Calu3 (cell line): ENCODE results near the gene OPRD1. TPM values are rescaled to one million over a fixed set of nuclear protein-coding genes. Genes with fewer than 3 reads are reported as not detected.
"Not testable (repeated sequence)": the region's sequence is repeated elsewhere in the genome, so short reads cannot be mapped to it uniquely, and the experiment has no call there.

Experiments used
- BruUV-seq: library from RNA; stranded (reverse); fragments of 400-500 nt; replicated peaks from 2 replicates; lab custom pipeline; 2021; lab: Mats Ljungman, UMichigan
- CTCF ChIA-PET: fragments of 300-600 bp; sonication (Branson Sonifier 250); formaldehyde crosslinking; loops from one replicate; lab custom pipeline; 2022; ENCODE audit warnings: antibody characterized with exemption; lab: Charles Lee
- DNase-seq: peaks from one replicate; pipeline ENCODE4 v3.0.0; 2022
- H3K27ac Mint-ChIP-seq: one replicate; pipeline ENCODE4 v1.8.0; 2022; ENCODE audit warnings: mixed read lengths; ENCODE audit not compliant: unreplicated experiment
- H3K27me3 Mint-ChIP-seq: one replicate; pipeline ENCODE4 v1.8.0; 2022; ENCODE audit warnings: mixed read lengths; ENCODE audit not compliant: unreplicated experiment
- H3K36me3 Mint-ChIP-seq: one replicate; pipeline ENCODE4 v1.8.0; 2022; ENCODE audit warnings: mild to moderate bottlenecking, moderate library complexity, mixed read lengths; ENCODE audit not compliant: insufficient read depth, unreplicated experiment
- H3K4me1 Mint-ChIP-seq: one replicate; pipeline ENCODE4 v1.8.0; 2022; ENCODE audit warnings: mild to moderate bottlenecking, low read depth, mixed read lengths; ENCODE audit not compliant: unreplicated experiment
- H3K4me3 Mint-ChIP-seq: one replicate; pipeline ENCODE4 v1.8.0; 2022; ENCODE audit warnings: mild to moderate bottlenecking, low read depth, moderate library complexity, mixed read lengths; ENCODE audit not compliant: unreplicated experiment
- H3K9me3 Mint-ChIP-seq: one replicate; pipeline ENCODE4 v1.8.0; 2022; ENCODE audit warnings: low read depth, mixed read lengths; ENCODE audit not compliant: unreplicated experiment
- intact Hi-C: fragments of 100-400 bp; cut with micrococcal nuclease; formaldehyde crosslinking; loops from one replicate; pipeline ENCODE4 v1.10.0; 2022; ENCODE audit not compliant: unreplicated experiment
- total RNA-seq: library from RNA; stranded (reverse); gene quantifications from 2 replicates; pipeline ENCODE4 v1.2.3, GENCODE V29; 2022
- TF ChIP-seq, protein P1 (sequence below): fragments of 200-600 bp; IDR thresholded peaks from one replicate; pipeline ENCODE4 v1.8.0; 2022; ENCODE audit warnings: antibody characterized with exemption; ENCODE audit not compliant: unreplicated experiment

OPRD1 gene
- total RNA-seq, 1 experiment from 2014 or later, result 0.07 TPM

- Mint-ChIP-seq H3K9me3 (no peaks in the 10 kb centered on the region), H3K4me1 (peaks cover 8% of the 10 kb centered on the region), H3K27me3 (peaks cover 6% of the 10 kb centered on the region), H3K36me3 (no peaks in the 10 kb centered on the region), H3K4me3 (no peak overlapping the region), H3K27ac (no peak overlapping the region)
- intact Hi-C loops, result no loop called here
- TF ChIP-seq, protein P1, sequence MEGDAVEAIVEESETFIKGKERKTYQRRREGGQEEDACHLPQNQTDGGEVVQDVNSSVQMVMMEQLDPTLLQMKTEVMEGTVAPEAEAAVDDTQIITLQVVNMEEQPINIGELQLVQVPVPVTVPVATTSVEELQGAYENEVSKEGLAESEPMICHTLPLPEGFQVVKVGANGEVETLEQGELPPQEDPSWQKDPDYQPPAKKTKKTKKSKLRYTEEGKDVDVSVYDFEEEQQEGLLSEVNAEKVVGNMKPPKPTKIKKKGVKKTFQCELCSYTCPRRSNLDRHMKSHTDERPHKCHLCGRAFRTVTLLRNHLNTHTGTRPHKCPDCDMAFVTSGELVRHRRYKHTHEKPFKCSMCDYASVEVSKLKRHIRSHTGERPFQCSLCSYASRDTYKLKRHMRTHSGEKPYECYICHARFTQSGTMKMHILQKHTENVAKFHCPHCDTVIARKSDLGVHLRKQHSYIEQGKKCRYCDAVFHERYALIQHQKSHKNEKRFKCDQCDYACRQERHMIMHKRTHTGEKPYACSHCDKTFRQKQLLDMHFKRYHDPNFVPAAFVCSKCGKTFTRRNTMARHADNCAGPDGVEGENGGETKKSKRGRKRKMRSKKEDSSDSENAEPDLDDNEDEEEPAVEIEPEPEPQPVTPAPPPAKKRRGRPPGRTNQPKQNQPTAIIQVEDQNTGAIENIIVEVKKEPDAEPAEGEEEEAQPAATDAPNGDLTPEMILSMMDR, result no peak
- DNase-seq, result no peak
- BruUV-seq, result no TSS peak
- CTCF ChIA-PET, result no interaction called here
These were observed 36.4 kb downstream of the OPRD1 start for GRCh38 chr1:28848416-28848815.

DNA sequence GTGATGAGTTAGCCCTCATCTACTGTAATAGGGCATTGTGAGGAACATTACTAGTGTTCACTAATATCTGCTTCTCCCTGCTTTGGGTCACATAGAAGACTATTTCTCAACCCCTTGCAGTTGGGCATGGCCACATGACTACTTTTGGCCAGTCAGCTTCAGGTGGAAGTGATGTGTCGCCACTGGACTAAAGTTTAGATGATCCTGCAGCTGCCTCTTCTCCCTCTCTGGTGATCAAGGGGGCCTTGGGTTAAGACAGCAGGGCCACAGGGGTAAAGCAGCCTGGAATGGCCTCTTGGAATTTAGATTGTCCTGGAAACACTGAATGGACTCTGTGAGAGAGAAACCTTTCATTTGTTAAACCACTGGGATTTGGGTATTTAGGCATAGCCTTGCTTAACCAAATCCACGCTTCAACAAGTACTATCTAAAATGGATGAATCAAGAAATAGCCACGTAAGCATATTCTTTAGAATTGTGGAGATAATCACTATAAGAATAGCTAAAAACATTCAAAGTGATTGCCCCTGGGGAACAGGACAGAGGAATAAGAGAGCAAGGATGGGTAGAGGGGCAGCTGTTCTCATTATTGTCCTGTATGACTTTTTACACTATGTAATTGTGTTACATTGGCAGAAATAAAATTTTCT, 41.2 kb downstream of the OPRD1 start:
- CTCF ChIA-PET, result interaction anchor here (0.7 kb wide), 1 partner anchor 274 kb away, joined by 7 read pairs; no protein-coding TSS in a partner anchor
- no TSS peak for BruUV-seq
- H3K27ac Mint-ChIP-seq, result no peak overlapping the region
- peaks cover 43% of the 10 kb centered on the region for H3K27me3 Mint-ChIP-seq
- DNase-seq, result no peak
- H3K9me3 Mint-ChIP-seq, result no peaks in the 10 kb centered on the region
- no peaks in the 10 kb centered on the region for H3K36me3 Mint-ChIP-seq
- H3K4me1 Mint-ChIP-seq, result no peaks in the 10 kb centered on the region
- TF ChIP-seq, protein P1, result no peak
- intact Hi-C loops, result no loop called here
- H3K4me3 Mint-ChIP-seq, result no peak overlapping the region

DNA sequence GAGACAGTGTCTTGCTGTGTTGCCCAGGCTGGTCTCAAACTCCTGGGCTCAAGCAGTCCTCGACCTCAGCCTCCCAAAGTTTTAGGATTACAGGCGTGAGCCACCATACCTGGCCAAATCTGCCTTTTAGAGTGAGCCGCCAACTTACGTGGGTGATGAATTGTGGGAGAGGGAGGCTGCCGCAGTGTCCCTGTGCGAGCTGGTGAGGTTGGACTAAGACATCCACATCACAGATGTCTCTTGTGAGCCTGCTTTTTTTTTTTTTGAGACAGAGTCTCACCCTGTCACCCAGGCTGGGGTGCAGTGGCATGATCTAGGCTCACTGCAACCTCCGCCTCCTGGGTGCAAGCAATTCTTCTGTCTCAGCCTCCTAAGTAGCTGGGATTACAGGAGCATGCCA, 42.4 kb downstream of the OPRD1 start:
- BruUV-seq, H3K36me3 Mint-ChIP-seq, H3K4me1 Mint-ChIP-seq, H3K9me3 Mint-ChIP-seq, H3K4me3 Mint-ChIP-seq, DNase-seq, H3K27ac Mint-ChIP-seq, intact Hi-C loops: not testable (repeated sequence)
- CTCF ChIA-PET, result interaction anchor here (0.9 kb wide), 1 partner anchor 23 kb away, joined by 3 read pairs; no protein-coding TSS in a partner anchor
- H3K27me3 Mint-ChIP-seq, result peaks cover 43% of the 10 kb centered on the region

DNA sequence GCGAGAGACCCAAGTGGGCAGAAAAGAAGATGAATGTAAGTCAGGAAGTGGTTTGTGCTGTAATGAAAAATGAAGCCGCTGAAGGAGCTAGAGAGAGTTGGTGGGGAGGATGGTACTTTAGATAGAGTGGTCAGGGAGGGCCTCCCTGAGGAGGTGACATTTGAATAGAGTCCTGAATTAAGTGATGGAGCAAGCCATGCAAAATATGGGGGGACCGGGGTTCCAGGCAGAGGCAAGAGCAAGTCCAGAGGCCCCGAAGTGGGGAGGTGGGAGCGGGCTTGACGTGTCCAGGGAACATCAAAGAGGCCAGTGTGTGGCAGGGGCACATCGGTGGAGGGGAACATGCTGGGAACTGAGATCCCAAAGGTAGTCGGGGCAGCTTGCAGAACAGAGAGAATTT, 43.1 kb downstream of the OPRD1 start:
- no TSS peak for BruUV-seq
- no peaks in the 10 kb centered on the region for H3K9me3 Mint-ChIP-seq
- intact Hi-C loops, result no loop called here
- H3K27me3 Mint-ChIP-seq, result peaks cover 43% of the 10 kb centered on the region
- DNase-seq, result no peak
- CTCF ChIA-PET, result no interaction called here
- H3K36me3 Mint-ChIP-seq, result no peaks in the 10 kb centered on the region
- TF ChIP-seq, protein P1, result no peak
- H3K27ac Mint-ChIP-seq, result no peak overlapping the region
- H3K4me3 Mint-ChIP-seq, result no peak overlapping the region
- peaks cover 12% of the 10 kb centered on the region for H3K4me1 Mint-ChIP-seq

DNA sequence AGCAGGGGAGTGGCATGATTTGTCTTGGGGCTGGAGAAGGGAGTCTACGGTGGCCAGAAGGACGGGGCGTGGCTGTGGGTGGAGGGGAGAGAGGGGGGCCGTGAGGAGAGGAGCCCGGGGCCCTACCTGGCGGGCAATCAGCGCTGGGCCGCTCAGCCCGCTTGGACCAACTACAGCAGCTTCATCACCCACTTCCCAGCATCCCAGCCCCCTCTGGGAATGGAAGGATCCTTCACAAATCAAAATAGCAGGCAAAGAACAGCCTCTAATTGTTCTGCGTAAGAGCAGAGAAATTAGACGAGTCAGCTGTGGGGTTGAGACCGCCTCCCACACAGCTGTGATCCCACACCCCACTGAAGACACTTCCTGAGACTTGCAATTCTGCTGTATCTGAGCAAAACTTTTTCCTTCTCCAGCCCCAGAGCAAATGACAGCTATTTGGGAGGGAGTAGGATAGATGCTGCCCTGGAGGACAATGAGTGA, 43.5 kb downstream of the OPRD1 start:
- Mint-ChIP-seq H3K9me3 (no peaks in the 10 kb centered on the region), H3K27me3 (peaks cover 43% of the 10 kb centered on the region), H3K4me1 (peaks cover 14% of the 10 kb centered on the region), H3K36me3 (no peaks in the 10 kb centered on the region), H3K4me3 (no peak overlapping the region), H3K27ac (no peak overlapping the region)
- intact Hi-C loops, result no loop called here
- TF ChIP-seq, protein P1, result no peak
- CTCF ChIA-PET, result no interaction called here
- BruUV-seq, result no TSS peak
- DNase-seq, result no peak
